IPS-11a (cell line): ENCODE results near the gene SELENOO.

Experiments used
- H3K4me3 ChIP-seq: one replicate; pipeline ENCODE4 v1.5.1; 2013; ENCODE audit warnings: low read depth, low read length, control low read depth

SELENOO gene

GRCh38 chr22:50264946-50265669 is 64.3 kb downstream of the SELENOO start:
- H3K4me3 ChIP-seq: no peak overlapping the region

DNA sequence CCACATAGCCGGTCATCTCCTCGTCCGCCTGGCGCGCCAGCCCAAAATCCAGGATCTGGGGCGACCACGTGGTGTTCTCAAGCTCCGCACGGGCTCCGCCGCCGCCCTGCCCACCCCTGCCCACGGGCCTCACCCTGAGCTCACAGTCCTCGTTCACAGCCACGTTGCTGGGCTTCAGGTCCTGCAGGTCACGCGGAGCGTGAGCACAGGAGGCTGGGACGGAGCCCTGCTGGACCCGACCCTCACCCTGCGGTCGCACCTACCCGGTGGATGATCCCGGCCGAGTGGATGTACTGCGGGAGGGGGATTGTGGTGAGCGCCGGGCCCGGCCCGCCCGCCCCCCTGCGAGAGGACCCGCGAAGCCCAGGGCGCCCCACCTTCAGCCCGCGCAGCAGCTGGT is 66.2 kb downstream of the SELENOO start:
- H3K4me3 ChIP-seq: no peak overlapping the region
